ENCODE measurements around the gene TMEM178A.
"Not testable (repeated sequence)": the region's sequence is repeated elsewhere in the genome, so short reads cannot be mapped to it uniquely, and the experiment has no call there.

The TMEM178A gene

GRCh38 chr2:39649511-39649910 is 16.2 kb upstream of the TMEM178A start:
- no peak for DNase-seq

DNA sequence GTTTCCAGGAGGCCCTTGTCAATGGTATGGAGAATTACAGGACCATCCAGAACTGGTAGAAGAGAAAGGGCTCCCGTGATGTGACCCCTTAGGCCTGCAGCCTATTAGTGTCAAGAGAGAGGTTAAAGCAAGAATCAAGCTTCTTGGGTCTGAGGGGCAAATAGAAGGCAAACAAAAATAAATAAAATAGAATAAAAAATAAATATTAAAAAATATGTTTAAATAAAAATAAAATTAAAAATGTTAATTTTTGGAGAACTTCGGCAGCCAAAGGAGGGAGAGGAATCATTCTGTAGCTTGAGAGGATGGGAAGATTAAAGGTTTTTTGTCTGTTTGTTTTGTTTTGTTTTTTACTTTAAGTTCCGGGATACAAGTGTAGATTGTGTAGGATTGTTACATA is 15.2 kb upstream of the TMEM178A start:
- no peak for DNase-seq

DNA sequence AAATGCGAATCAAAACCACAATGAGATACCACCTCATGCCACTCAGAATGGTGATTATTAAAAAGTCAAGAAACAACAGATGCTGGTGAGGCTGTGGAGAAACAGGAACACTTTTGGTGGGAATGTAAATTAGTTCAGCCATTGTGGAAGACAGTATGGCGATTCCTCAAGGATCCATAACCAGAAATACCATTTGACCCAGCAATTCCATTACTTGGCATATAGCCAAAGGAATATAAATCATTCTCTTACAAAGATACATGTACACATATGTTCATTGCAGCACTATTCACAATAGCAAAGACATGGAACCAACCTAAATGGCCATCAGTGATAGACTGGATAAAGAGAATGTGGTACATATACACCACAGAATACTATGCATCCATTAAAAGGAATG is 9.5 kb upstream of the TMEM178A start:
- not testable (repeated sequence) for DNase-seq

DNA sequence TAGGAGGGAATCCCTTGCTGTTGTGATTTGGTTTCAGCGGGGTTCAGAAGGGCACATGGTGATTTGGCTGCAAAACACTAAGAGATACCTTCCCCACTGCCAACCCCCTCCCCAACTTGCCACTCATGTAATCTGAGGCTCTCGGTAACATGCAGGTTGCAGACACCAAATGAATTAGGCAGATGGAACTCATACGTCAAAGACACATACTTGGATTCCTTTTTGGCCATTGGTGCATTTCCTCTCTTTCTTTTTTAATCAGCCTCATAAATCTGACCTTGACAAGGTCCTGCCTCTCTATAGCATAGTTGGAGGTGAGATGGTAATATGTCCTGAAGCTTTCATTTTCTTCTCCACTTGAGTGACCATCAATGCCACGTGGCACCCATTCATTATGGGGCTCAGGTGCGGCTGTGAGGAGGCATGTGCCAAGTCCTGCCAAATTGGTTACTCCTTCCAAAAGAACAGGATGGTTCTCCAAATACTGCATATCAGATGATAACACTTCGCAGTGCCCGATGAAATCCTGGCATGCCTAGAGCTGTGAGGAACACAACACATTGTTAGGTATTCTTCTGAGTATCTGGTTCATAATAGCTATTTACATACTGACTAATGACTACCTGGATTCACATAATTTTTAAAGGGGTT is 8.3 kb upstream of the TMEM178A start:
- no peak for DNase-seq

DNA sequence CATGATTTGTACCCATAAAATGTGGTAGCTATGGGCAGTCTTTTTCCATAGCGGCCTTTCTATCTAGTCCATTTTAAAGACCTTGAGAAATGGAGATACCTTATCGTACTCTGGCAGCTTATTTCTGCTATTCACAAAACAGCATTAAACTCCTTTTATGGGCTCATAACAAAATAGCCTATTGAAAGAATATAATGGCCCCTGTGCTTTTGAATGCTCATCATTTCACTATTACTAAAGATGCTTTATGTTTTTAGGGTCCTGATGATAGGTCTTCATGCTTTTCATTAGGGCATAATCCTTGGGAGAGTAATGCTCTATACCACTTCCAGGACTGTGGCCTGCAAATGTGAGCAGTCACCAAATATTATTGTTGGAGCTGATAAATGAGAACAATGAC is 7.3 kb upstream of the TMEM178A start:
- no peak for DNase-seq

GRCh38 chr2:39659765-39660611 is 5.7 kb upstream of the TMEM178A start:
- no peak for DNase-seq

- DNase-seq: no peak
Observed at GRCh38 chr2:39660612-39661236, 5.0 kb upstream of the TMEM178A start.

DNA sequence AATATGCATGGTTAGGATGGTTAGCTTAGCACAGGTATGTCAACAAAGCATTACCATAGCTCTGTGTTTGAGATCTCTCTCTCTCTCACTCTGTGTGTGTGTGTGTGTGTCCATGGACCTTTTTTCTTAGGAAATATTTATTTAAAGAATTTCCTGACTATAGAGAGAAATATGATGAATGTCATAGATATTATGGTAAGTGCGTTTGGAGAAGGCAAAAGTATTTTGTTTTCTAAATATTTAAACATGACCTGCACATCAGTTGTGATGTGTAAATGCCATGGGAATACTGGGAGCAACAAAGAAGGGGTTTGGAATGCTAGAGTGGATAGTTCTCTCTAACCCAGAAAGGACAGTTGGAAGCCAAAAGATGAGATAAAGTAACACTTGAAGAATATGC is 3.9 kb upstream of the TMEM178A start:
- no peak for DNase-seq

DNA sequence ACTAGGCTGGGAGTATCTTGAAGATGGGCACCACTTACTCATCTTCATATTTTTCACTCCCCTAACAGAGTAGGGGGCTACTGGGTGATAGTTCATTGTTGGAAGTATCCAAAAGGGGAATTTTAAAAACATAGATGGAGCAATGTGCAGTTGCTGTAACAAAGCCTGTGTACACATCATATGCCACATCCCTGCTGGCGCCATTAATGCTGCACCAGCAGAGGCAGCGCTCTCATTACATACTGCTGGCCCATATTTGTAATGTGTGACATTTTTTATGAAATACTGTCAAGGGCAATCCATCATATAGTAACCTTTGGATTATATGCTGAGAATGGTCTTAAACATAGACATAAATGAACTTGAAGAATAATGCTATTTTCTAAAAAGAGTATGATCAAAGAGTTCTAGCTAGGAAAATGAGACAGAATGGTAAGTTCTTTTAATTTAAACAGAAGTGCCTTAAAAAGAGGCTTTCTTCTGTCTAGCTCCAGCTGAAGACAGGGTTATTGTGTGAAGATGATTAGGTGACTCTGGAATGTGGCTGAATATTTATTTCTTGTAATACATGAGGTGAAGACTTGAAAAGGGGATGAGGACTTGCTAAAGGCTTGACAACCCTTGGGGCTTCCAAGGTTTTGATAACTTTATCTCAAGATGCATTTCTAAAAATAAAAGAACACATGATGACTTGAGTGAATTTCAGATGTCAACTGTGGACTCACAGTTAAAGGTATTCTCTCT is 2.4 kb upstream of the TMEM178A start:
- no peak for DNase-seq

- no peak for DNase-seq
Observed at GRCh38 chr2:39664232-39664887, 1.4 kb upstream of the TMEM178A start.

DNA sequence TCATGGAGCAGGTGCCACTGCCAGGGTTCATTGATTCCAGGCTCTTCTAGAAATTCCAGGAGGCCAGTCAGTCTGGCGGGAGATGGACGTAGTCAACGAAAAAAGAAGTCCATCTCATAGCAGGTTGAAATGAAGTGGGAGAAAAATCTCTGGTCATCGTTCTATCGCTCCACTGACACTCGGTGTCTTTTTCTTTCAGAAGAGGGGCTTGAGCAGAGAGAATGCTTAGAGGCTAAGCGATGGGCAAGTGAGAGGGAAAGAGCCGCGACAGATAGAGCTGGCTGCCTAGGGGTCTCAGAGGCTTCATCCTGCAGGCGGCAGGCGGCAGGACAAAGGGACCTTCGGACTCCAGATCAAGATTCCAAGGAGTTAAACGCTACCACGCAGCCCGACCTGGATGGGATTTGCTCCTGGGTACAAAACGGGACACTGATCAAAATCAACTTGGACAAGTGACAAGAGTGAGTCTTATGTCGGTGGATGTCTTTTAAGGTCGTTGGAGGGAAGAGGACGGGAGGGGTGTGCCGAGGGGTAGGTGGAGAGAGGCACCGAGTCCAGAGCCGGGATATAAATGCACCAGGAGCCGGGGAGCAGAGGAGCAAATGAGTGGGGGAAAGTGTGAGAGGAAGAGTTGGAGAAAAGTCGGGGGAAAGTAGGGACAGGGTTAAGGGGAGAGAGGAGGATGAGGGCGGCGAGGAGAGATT is 677 bp upstream of the TMEM178A start:
- no peak for DNase-seq

DNA sequence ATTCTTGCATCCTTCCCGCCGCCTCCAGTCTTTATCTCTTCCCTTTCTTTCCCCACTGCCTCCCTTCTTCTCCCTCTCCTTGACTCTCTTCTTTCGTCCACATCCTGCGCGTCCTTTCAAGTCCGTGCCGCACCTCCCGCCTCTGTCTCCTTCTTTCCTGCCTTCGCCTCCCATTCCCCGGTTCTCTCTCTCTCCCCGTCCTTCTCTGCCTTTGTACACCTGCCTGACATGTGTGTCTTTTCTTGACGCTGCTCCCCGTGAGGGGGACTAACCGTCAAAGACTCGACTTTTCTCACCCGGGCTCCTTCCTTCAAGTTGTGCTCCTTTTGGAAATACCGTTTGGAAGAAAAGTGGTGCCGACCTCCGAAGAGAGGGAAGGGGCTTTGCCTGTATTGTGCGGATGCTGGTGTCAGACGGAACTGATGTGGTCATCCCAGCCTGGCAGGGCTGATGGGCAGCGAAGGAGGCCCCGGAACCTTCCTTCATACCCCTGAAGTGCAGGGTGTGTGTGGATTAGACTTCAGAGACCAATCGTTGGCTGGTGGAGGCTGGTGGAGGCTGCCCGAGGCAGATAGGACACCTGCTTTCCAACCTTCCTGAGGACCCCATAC is 879 bp downstream of the TMEM178A start:
- DNase-seq: no peak

DNA sequence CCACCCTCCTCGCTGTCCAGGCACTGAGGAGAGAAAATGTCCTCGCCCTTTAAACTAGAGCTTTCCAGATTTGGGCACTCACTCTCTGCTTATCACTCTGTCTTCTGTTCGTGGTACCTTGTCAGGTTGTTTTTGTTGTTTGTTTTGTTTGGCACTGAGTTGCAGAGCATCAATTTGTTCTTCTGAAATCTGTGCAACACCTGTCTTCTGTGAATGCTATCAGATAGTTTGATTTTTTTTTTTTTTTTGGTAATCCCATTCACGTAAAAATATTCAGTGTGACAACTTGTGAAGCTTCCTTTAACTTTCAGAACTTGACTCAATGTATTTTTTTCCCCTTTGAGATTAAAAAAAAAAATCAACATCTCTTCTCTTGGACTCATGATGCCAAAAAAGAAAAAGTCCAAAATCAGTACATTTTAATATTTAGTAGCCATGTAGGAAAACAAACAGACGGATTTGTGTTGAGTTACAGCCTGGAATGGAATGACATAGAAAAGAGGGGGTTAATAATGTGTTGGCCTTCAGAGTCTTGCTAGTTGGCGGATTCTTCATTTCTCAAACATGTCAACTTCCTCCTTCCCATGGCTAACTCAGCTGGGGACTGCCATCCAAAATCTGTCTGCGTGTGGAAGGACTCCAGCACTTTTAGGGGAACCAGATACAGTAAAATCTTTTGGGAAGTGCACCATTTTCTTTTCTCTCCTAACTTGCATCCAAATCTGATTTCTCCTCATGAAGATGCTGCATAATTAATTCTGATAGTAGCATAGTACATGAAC is 1.6 kb downstream of the TMEM178A start:
- DNase-seq: no peak

DNA sequence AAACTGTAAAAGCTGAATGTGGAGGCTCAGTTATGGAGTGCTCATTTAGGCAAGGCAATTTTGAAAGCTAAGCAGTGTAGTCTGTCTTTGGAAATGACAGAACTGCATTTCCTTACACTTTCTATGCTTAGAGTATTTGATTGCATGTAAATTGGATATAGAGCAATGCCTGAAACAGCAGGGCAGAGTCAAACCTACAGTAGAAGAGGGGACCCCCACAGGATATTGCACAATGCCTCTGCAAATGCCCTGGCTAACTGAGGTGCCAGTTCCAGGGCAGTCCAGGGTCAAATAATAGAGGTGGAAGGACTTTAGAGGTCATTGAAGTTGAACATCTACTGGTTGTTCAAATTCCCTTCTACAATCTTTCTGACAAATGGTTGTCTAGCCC is 2.2 kb downstream of the TMEM178A start:
- no peak for DNase-seq

DNA sequence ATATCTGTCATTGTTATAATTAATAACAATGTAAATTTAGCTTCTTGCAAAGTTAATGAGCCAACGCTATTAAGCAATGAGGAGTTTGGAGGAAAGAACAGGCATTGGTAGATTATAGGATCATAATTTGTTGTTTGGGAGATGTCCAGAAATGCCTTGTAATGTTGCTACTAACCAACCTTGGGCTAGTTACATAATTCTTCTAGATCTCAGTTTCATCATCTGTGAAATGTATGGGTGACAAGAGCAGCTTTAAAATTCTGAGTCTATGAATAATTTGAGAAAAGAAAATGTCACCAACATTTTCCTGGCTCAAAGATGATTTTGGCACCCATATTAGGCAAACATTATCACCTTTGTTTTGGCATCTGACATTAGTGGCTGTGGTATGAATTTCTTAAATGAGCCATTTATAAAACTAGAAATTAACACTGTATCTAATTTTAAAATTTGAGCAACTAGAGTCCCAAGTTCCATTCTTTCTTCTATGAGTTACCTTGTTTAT is 2.9 kb downstream of the TMEM178A start:
- no peak for DNase-seq

DNA sequence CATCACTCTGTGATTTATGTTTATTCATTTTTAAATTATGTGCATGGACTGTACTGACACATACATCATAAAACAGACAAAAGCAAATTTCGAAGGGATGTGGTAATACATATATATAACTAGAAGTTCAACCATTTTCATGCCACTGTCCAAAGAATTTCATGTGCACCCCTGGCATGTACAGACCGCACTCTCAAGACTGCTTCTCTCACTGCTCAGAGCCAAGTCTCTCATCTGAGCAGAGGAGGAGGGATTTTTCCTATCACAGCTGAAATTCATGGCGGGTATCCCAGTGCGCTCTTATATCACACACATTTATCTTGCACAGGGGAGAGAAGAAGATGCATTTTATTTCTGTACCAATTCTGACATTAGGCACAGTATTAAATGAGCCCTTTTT is 5.9 kb downstream of the TMEM178A start:
- no peak for DNase-seq

- DNase-seq: no peak
Observed at GRCh38 chr2:39673018-39673417, 7.3 kb downstream of the TMEM178A start.

DNA sequence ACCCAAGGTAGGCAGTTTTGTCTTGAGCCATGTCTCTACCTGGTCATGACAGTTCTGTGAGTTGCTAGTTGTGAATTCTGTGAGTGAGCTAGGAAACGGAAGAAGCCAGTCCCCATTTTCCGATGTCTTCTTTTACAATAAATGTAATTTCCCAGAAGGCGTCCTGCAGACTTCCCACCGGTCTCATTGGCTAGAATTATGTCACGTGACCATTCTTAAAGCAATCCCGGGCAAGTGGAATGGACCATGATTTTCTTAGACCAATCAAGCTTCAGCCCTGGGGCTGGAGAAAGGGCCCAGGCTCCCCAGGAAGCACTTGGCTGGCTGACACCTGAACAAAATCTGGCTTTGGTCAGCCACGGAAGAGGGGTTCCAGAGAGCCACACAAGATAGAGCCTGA is 10.6 kb downstream of the TMEM178A start:
- no peak for DNase-seq

DNA sequence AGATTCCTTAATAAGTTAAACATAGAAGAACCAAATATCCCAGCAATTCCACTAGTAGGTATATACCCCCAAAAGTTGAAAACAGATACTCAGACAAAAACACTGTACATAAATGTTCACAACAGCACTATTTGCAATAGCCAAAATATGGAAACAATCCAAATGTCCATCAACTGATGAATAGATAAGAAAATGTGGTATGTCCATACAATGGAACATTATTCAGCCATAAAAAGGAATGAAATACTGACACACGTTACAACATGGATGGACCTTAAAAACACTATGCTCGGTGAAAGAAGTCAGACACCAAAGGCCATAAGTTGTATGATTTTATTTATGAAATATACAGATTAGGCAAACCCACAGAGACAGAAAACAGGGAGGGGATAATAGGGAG is 12.5 kb downstream of the TMEM178A start:
- DNase-seq: no peak

DNA sequence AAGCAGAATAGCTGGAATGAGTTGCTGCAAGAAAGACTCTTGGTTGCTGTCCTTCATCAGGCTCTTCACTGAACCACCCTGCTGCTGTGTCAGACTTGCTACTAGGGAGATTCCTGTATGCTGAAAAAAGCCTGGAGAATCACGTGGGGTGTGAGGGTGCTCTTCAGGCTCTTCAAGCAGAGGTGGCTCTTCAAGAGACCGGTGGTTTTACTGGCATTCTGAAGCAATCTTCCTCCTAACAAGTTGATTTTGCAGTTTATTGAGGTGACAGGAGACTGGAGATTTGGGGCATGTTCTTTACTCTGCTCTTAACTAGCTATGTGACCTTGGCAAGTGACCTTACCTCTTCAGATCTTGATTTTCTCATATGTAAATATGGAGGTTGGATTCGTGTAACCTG is 14.1 kb downstream of the TMEM178A start:
- DNase-seq: no peak

Data from SIG-M5 (cell line).